HG02852 (cell line): Measurements from ENCODE around the gene TLE4.
A peak's percentile ranks its signal among the peaks of the same experiment; 100 is the strongest.
"Not testable (repeated sequence)": the region's sequence is repeated elsewhere in the genome, so short reads cannot be mapped to it uniquely, and the experiment has no call there.

Source experiments
- ATAC-seq: cut with Tn5 transposase; IDR thresholded peaks from one replicate; pipeline ENCODE4 v1.9.1; 2021; ENCODE audit warnings: mild to moderate bottlenecking, moderate library complexity; ENCODE audit not compliant: unreplicated experiment

TLE4 gene

GRCh38 chr9:79709743-79710674 lies 138.2 kb downstream of the TLE4 start:
- ATAC-seq = no peak

- ATAC-seq = no peak
Measured at GRCh38 chr9:79711874-79712273, 140.1 kb downstream of the TLE4 start.

- no peak for ATAC-seq
Measured at GRCh38 chr9:79719021-79719420, 147.3 kb downstream of the TLE4 start.

- no peak for ATAC-seq
Measured at GRCh38 chr9:79719989-79720388, 148.2 kb downstream of the TLE4 start.

DNA sequence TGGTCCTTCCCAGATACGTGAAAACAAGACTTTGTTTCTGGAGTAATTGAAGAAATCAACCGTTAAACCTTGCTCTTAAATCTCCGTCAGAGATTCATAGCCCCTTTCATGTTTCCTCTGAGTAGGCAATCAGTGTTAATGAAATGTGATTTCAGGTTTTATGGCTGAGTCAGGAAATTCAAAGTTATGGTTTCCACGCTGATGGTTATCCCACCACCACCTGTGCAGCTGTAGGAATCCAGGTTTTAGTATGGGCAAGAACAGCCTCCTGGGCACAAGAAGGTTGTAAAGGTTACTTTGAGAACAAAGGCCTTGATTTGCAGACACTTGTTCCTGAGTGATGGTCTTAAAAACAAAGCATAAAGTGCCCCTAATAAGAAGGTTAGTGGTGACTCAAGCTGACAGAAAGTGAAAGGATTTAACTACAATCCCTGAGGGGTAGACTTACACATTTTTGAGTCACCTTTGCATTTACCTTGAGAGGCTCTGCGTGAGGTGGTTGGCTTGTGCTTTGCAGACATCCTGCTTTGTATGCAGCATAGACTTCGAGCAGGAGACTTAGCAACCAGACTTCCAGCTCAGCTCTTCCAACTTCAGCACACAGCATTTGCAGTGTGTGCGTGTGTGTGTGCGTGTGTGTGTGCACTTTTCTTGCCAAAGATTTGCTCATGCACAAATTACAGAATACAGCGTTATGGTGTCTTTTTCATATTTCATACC lies 159.6 kb downstream of the TLE4 start:
- ATAC-seq = peak; percentile 89

DNA sequence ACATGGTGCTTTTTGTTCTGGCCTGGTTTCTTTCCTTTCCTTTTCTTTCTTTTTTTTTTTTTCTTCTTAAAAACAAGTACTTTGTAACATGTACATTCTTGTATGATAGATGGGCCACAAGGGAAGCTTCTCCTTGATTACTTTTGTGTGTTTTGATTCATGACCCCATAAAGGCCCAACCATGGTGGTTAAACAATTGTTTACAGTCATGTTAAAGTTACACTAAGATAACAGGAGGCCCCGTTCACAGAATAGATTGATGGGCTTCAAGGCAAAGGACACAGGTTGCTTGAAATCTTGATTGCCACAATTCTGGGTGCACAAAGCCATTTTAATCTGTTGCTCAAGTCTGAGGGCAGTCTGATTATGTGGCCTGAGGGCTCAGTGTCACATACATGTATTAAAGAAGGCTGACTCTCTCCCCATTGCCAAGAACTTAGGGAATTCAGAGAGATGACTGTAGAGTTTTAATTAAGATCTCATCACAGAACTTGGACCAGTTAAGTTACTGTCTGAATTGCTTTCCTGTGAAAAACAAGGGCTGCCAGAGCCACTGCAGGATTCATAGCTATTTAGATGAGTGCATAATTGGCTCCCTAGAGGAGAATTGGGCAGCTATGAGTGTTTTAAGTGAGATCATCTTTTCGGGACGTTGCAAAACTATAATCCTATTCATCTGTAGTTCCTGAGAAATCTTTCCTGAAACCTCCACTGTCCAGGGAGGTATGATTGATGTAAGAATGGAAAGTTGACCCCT lies 163.4 kb downstream of the TLE4 start:
- no peak for ATAC-seq

DNA sequence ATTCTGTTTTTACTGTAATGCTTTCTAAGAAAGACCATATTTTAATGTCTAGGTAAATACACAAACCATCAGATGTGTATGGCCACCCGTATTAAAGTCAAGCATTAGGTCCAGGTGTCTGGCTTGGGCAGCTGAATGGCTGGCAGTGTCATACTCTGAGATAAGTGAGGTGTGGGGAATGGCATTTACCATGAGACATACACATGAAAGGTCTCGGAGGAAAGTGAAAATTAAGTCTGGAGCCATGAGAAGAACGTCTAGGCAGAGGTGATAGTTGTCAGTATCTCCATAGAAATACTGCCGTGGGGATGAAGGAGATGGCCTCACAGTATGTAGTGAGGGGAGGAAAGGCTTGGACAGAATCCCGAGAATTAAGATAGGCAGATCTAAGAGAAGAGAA lies 164.3 kb downstream of the TLE4 start:
- no peak for ATAC-seq

GRCh38 chr9:79741381-79741780 lies 169.6 kb downstream of the TLE4 start:
- no peak for ATAC-seq

GRCh38 chr9:79742110-79742721 lies 170.5 kb downstream of the TLE4 start:
- ATAC-seq = no peak

- ATAC-seq = no peak
Measured at GRCh38 chr9:79744521-79744920, 172.8 kb downstream of the TLE4 start.

- ATAC-seq = no peak
Measured at GRCh38 chr9:79745752-79746336, 174.1 kb downstream of the TLE4 start.

GRCh38 chr9:79751895-79752466 lies 180.2 kb downstream of the TLE4 start:
- not testable (repeated sequence) for ATAC-seq

DNA sequence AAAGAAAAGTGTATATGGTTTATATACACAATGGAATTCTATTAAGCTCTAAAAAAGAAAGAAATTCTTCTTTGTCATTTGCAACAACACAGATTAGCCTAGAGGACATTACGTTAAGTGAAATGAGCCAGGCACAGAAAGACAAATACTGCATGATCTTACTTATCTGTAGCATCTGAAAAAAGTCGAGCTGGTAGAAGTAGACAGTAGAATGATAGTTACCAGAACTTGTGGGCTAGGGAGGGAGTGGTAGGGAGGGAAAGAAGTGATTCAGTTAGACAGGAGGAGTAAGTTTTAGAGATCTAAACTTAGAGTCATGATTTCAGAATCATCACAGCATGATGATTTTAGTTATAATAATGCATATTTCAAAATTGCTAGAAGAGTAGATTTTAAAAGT lies 184.6 kb downstream of the TLE4 start:
- ATAC-seq = no peak

GRCh38 chr9:79757074-79757473 lies 185.3 kb downstream of the TLE4 start:
- ATAC-seq = no peak

- no peak for ATAC-seq
Measured at GRCh38 chr9:79757881-79758669, 186.3 kb downstream of the TLE4 start.

DNA sequence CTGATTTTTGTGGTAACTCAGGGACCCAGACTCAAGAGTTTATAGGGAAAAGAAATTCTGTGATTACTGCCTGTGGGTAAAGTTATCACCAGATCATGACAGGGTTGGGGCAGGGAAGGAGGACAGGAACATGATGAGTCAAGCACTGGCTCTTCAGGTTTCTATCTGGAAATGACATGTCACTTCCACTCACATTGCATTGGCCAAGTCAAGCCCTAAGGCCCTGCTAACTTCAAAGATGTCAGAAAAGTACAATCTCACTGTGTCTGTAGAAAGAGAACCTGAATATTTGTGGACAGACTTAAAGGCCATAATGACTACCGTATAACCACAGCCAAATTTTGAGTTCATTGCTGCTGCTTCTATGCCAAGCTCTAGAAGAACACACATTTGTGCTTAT lies 187.7 kb downstream of the TLE4 start:
- ATAC-seq = no peak

DNA sequence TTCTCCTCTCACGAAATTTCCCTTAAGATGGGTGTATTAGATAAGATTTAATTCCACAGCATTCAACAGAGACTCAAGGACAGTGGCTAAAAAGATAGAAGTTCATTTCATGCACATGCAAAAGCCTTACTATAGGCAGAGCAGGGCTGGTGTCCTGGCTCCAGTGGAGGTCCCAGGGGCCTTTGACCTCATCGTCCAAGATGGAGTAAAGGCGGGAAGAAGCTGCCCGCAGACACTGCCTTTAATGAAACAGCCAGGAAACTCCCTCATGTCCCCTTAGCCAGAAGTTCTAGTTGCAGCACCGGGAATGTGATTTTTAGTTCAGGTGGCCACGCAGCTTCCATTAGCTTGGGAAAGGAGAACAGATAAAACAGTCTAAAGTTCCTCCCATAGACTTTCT lies 190.3 kb downstream of the TLE4 start:
- ATAC-seq = no peak

GRCh38 chr9:79763671-79764285 lies 192.0 kb downstream of the TLE4 start:
- ATAC-seq = no peak

DNA sequence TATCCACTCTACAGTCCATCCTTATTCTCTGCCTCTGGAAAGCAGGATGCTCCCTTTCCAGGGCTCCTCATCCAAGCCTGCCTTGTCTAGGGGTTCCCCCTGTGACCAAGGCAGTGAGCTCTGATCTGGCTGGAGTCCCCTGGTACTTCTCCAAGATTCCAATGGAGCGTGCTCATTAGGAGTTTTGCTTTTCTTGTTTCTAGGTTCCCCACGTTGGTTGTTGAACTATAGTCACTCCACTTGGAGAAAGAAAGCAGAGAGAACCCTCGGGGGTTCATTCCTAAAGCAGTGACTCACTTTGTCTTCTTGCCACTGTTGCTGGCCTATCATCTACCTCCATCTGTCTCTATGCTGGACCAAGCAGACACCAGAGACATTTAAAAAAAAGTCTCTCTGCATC lies 192.6 kb downstream of the TLE4 start:
- no peak for ATAC-seq
